ENCODE measurements around the gene NAA15.

GRCh38 chr4:139282065-139282720, 19.1 kb upstream of the NAA15 start:
- TF ChIP-seq CTCF (IDR thresholded peaks at IDR 0.05), result no peak
- no peak for TF ChIP-seq POLR2AphosphoS5 (IDR thresholded peaks at IDR 0.05; ENCODE audit: low read depth, low read length)

Data from Panc1 (cell line).